HG03139 (cell line): ENCODE results near the gene MARCHF6.
"Not testable (repeated sequence)": the region's sequence is repeated elsewhere in the genome, so short reads cannot be mapped to it uniquely, and the experiment has no call there.

Experiments used
- ATAC-seq: cut with Tn5 transposase; IDR thresholded peaks from one replicate; pipeline ENCODE4 v1.9.1; 2021; ENCODE audit not compliant: unreplicated experiment

The MARCHF6 gene

GRCh38 chr5:10348258-10348657, 5.2 kb upstream of the MARCHF6 start:
- ATAC-seq, result no peak

- ATAC-seq, result no peak
These were observed 2.1 kb upstream of the MARCHF6 start for GRCh38 chr5:10351199-10351905.

DNA sequence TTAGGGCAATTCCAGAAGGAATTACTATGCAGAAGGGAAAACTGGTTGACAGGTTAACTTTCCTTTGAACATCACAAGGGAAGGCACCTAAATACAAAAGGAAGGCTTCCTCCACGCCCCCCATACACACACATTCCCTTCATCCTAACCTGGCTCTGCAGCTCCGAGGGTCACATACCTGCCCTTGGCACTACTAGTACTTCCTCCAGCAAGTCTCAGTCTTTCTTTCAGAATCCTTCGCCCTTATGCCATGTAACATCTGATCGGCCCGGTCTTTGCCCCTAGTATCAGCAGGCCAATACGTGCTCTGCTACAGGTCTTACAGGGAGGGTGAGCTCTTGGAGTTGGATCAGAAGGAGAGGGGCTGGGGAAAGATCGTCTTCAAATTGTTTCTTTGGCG, 1.6 kb upstream of the MARCHF6 start:
- no peak for ATAC-seq

- peak; percentile 13 for ATAC-seq
These were observed 860 bp upstream of the MARCHF6 start for GRCh38 chr5:10352430-10353240.

DNA sequence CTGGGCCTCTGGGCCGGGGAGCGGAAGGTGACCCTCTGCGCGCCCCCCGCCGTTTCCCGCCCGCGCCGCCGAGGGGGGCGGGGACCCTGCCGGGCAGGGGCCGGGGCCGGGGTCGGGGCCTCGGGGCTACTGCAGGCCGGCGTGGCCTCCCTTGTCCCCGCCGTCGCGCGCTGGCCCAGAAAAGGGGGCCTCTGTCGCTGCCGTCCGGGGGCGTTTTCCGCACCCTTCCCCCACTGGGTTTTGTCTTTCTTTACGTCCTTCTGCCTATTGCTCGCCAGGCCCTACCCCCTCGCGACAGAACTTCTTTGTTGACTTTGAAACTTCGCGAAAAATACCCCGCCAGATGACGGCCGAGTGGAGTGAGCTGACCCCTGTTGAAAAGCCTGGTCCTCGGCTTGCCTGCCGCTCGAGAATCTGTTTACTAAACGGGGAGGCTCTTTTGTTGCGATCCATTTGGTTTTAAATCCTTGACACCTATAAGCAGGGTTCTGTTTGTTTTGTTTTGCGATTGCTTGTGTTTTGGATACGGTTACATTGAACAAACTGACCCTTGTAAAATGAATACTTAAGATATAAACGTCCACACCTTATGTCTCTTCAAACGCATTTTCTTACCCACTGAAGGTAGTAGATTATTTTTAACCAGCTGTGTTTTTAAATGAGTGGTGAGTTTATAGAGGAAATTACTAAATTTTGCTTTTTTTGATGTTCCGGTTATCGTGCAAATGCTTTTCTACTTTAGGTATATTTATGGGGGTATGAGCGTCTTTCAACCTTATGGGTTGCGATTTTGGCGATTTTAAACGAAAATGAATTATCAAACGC, 765 bp downstream of the MARCHF6 start:
- ATAC-seq, result peak; percentile 8

DNA sequence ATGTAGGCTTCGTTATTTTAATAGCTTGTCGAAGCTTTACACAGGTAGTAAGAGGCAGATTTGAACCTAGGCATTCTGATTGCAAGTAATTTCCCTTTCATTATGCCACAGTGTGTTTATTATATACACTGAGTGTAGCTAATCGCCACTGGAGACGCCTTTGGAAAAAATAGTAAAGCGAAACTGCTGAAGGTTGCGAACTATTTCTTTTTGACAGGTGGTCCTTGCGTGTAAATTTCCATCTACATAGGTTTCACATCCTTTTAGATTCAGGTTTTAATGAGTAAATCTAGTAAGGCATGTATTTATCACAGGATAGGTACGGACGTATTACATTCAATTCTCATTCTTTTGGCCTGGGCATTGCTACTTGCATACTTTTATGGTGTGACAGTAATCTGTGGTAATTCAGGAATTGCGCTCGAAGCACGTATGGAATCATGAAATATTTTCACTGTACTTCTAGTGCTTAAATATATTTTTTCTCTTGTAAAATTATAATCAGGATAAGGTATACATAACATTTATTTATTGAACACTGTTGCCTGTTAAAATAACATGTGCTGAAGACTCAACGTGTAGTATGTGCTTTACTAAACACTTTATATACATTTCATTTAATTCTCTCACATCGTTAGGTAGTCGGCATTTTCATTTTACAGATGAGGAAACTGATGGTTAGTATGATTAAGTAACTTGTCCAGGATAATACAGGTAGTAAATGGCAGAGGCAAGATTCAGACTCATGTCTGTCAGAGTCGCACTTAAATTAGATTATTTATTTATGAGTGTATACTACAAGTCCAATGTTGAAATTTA, 1.8 kb downstream of the MARCHF6 start:
- no peak for ATAC-seq

- ATAC-seq, result no peak
These were observed 5.5 kb downstream of the MARCHF6 start for GRCh38 chr5:10358999-10359398.

DNA sequence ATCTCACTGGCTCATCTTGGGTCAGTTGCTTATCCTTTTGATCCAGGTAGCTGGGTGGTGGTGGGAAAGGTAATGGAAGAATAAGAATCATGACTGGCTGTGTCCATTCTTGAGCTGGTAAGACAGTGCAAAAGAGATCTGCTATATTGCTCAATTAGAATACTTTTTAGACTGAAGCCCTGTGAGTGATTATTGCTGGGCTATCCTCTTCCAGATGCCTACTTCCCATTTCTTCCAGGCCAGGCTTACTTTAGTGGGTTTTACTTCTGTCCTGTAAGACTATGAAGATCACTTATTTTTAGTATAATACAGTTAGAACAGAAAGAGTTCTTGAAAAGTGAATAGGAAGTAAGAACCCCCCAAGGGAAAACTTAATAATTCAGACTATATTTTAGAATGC, 7.2 kb downstream of the MARCHF6 start:
- no peak for ATAC-seq

DNA sequence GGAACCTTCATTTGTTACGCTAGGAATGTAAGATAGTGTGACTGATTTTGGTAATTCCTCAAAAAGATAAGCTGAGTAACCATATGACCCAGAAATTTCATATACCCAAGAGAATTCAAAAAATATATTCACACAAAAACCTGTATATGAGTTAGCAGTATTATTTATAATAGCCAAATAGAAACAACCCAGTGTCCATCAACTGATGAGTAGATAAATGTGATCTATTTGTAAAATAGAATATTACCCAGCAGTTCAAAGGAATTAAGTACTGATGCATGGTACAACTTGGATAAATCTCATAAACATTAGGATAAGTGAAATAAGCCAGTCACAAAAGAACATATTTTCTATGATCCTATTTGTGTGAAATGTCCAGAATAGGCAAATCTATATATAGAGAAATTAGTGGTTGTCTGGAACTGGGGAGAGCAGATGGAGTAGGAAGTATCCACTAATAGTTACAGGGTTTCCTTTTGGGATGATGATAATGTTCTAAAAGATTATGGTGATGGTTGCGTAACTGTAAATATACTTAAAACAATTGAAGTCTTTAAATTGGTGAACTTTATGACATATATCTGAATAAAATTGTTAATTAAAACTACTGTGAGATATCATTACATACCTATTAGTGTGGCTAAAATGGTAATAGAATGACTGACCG, 10.2 kb downstream of the MARCHF6 start:
- ATAC-seq, result no peak

- no peak for ATAC-seq
These were observed 10.7 kb downstream of the MARCHF6 start for GRCh38 chr5:10364186-10364689.

DNA sequence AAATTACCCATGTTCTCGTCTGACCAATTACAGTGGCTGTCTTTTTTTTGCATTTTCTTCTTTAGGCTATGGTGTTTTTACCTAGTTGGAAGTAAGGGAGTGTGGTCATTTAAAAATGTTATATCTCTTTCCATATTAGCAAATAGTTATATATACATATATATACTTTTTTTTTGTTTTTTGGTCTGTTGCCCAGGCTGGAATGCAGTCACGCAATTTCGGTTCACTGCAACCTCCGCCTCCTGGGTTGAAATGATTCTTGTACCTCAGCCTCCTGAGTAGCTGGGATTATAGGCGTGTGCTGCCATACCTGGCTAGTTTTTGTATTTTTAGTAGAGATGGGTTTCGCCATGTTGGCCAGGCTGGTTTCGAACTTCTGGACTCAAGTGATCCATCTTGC, 12.3 kb downstream of the MARCHF6 start:
- no peak for ATAC-seq

- no peak for ATAC-seq
These were observed 13.1 kb downstream of the MARCHF6 start for GRCh38 chr5:10366310-10367272.

DNA sequence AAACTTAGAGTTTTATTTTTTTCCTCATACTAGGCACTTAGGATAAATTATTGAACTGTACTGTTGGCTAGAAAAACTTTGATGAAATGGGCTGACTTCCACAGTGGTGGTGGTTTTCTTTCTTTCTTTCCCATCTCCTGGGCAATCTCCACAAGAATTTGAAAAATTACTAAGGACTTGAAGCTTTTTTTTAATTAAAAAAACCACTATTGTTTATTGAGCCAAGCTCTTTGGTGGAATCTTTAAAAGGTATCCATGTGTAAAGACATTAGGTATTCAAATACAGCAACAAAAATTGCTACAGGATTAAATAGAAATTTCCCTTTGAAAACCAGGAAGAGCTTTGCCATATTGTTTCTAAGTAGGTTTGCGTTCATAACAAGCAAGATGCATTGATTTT, 14.1 kb downstream of the MARCHF6 start:
- ATAC-seq, result no peak

DNA sequence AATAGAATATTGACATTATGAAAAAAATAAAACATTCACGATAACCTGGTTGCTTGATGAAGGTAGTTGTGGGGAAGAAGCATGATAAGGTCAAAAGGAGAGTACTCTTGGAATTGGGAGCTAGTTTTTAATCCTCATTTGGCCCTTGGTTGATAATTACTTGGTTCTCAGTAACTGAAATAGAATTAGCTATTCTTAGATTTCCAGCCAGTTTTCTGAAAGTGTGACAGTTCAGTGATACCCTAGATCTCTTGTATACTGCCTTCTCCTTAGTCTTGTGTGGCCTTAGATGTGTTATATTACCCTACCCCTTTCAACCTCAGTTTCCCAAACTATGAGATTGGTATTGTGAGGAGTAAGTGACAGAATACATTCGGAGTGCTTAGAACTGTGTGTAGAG, 17.4 kb downstream of the MARCHF6 start:
- ATAC-seq, result no peak

- not testable (repeated sequence) for ATAC-seq
These were observed 17.9 kb downstream of the MARCHF6 start for GRCh38 chr5:10371369-10371768.

- no peak for ATAC-seq
These were observed 19.5 kb downstream of the MARCHF6 start for GRCh38 chr5:10372726-10373709.
